ENCODE measurements around the gene NLGN1. TPM values are rescaled to one million over a fixed set of nuclear protein-coding genes. Genes with fewer than 3 reads are reported as not detected.

NLGN1 gene
- polyA plus RNA-seq, 2 of the 4 experiments (the other 2 are of a cell fraction), result not detected

DNA sequence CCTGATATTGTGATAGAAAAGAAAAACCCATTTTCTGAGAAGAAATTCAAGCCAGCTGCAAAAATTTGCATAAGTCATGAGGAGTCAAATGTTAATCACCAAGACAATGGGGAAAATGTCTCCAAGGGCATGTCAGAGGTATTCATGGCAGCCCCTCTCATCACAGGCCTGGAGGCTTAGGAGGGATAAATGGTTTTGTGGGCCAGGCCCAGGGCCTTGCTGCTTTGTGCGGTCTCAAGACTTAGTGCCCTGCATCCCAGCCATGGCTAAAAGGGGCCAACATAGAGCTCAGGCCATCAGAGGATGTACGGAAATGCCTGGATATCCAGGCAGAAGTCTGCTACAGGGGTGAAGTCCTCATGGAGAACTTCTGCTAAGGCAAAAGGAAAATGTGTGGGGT is 631.1 kb downstream of the NLGN1 start:
- ChIA-PET CTCF (no interaction called here), POLR2A (no interaction called here)
- WGBS (ENCODE audit: missing lambda C conversion rate), result no CpG with 5 or more reads among the region's 2 CpGs
- DNase-seq (ENCODE audit: low read depth in 1 of 2, low spot score in 1 of 2), result no peak
- no peak for TF ChIP-seq TFCP2L1 (CRISPR knock-in tag; IDR thresholded peaks at IDR 0.05)
- no peak for TF ChIP-seq E2F6 (IDR thresholded peaks at IDR 0.05; ENCODE audit: borderline replicate concordance, low read depth)
- TF ChIP-seq FOSL2 (IDR thresholded peaks at IDR 0.05), result no peak
- TF ChIP-seq FOSL2 (CRISPR knock-in tag; IDR thresholded peaks at IDR 0.05), result no peak
- TF ChIP-seq, protein P1, sequence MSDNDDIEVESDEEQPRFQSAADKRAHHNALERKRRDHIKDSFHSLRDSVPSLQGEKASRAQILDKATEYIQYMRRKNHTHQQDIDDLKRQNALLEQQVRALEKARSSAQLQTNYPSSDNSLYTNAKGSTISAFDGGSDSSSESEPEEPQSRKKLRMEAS (IDR thresholded peaks at IDR 0.05), result no peak
- TF ChIP-seq CHD4 (IDR thresholded peaks at IDR 0.05; ENCODE audit: borderline replicate concordance), result no peak
- TF ChIP-seq FOXS1 (CRISPR knock-in tag; IDR thresholded peaks at IDR 0.05), result no peak
- no peak for TF ChIP-seq HEYL (CRISPR knock-in tag; IDR thresholded peaks at IDR 0.05)
- TF ChIP-seq SMC3 (IDR thresholded peaks at IDR 0.05), result no peak
- TF ChIP-seq HES2 (IDR thresholded peaks at IDR 0.05), result no peak
- TF ChIP-seq NFE2L2 (conservative IDR thresholded peaks at IDR 0.05; ENCODE audit: low read length), result no peak
- H3K4me3 ChIP-seq, result no peak overlapping the region
- H3K4me2 ChIP-seq, result no peak overlapping the region
- ATAC-seq, result no peak
- H3K27ac ChIP-seq, result no peak overlapping the region
- no peaks in the 10 kb centered on the region for H3K9me3 ChIP-seq
- H3K4me1 ChIP-seq, result no peaks in the 10 kb centered on the region
- no peak for FAIRE-seq

DNA sequence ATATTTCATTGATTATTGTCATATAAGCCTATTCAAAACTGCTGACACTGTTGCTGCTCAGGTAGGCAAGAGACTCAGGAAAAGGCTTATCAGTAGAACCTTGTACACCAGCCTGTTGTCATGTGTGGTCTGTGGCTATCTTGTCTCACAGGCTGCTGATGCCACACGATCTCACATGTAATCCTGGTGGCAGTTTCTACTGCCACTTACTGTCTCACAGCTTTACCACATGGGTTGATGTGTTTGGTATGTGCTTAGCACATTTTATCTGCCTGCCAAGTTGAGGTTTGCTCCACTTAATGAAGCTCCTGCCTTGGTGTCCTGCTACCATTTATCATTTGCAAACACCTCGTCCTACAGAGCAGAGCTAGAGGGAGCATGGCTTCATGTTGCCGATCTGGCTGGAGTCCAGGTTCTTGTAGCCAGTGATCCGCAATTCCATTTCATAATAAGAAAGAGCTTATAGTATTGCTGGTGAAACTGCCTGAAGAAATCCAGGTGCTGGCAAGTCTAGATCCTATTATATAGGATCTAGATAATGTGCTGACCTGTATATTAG is 637.9 kb downstream of the NLGN1 start:
- FAIRE-seq (no peak), DNase-seq (ENCODE audit: low read depth in 1 of 2, low spot score in 1 of 2) (no peak), ATAC-seq (no peak)
- CTCF ChIA-PET, result no interaction called here
- Histone ChIP-seq H3K27ac (no peak overlapping the region), H3K9me3 (no peaks in the 10 kb centered on the region), H3K4me2 (no peak overlapping the region), H3K4me3 (no peak overlapping the region), H3K4me1 (no peaks in the 10 kb centered on the region)
- POLR2A ChIA-PET, result no interaction called here
- 4% methylated on average over 4 of the region's 4 CpGs for WGBS (ENCODE audit: missing lambda C conversion rate)
- TF ChIP-seq RARB (CRISPR knock-in tag; IDR thresholded peaks at IDR 0.05) (no peak), ZFP36 (IDR thresholded peaks at IDR 0.05; ENCODE audit: borderline replicate concordance, partially characterized antibody) (no peak), PBX3 (IDR thresholded peaks at IDR 0.05) (no peak), JUN (IDR thresholded peaks at IDR 0.05) (no peak), HOXB5 (CRISPR knock-in tag; IDR thresholded peaks at IDR 0.05) (no peak), TP53 (CRISPR knock-in tag; IDR thresholded peaks at IDR 0.05) (no peak), CEBPB (IDR thresholded peaks at IDR 0.05) (no peak), FOXS1 (CRISPR knock-in tag; IDR thresholded peaks at IDR 0.05) (no peak)

GRCh38 chr3:174046311-174046710 is 648.8 kb downstream of the NLGN1 start:
- H3K4me2 ChIP-seq, result no peak overlapping the region
- ChIA-PET POLR2A (no interaction called here), CTCF (no interaction called here)
- no peaks in the 10 kb centered on the region for H3K9me3 ChIP-seq
- no peaks in the 10 kb centered on the region for H3K4me1 ChIP-seq
- no peak overlapping the region for H3K4me3 ChIP-seq
- ATAC-seq (no peak), FAIRE-seq (no peak), DNase-seq (ENCODE audit: low read depth in 1 of 2, low spot score in 1 of 2) (no peak)
- no peak overlapping the region for H3K27ac ChIP-seq
- TF ChIP-seq BHLHE40 (IDR thresholded peaks at IDR 0.05; ENCODE audit: low read depth, low read length), result no peak
- no peak for TF ChIP-seq RNF2 (IDR thresholded peaks at IDR 0.05; ENCODE audit: borderline replicate concordance, low read depth)
- TF ChIP-seq ESRRA (IDR thresholded peaks at IDR 0.05; ENCODE audit: borderline replicate concordance, low read length), result no peak
- TF ChIP-seq USF2 (IDR thresholded peaks at IDR 0.05), result no peak
- TF ChIP-seq ZSCAN20 (CRISPR knock-in tag; IDR thresholded peaks at IDR 0.05), result no peak
- TF ChIP-seq, protein P2, sequence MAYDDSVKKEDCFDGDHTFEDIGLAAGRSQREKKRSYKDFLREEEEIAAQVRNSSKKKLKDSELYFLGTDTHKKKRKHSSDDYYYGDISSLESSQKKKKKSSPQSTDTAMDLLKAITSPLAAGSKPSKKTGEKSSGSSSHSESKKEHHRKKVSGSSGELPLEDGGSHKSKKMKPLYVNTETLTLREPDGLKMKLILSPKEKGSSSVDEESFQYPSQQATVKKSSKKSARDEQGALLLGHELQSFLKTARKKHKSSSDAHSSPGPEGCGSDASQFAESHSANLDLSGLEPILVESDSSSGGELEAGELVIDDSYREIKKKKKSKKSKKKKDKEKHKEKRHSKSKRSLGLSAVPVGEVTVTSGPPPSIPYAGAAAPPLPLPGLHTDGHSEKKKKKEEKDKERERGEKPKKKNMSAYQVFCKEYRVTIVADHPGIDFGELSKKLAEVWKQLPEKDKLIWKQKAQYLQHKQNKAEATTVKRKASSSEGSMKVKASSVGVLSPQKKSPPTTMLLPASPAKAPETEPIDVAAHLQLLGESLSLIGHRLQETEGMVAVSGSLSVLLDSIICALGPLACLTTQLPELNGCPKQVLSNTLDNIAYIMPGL (CRISPR knock-in tag; IDR thresholded peaks at IDR 0.05; ENCODE audit: borderline replicate concordance), result no peak
- no peak for TF ChIP-seq CHD2 (IDR thresholded peaks at IDR 0.05; ENCODE audit: low read length, partially characterized antibody)
- no peak for TF ChIP-seq HDAC2 (IDR thresholded peaks at IDR 0.05)
- no peak for TF ChIP-seq NPAS2 (CRISPR knock-in tag; IDR thresholded peaks at IDR 0.05; ENCODE audit: borderline replicate concordance)
- no peak for TF ChIP-seq PBX3 (IDR thresholded peaks at IDR 0.05)
- TF ChIP-seq HEYL (CRISPR knock-in tag; IDR thresholded peaks at IDR 0.05), result no peak
- TF ChIP-seq NR3C1 (IDR thresholded peaks at IDR 0.05), result no peak
- TF ChIP-seq JUN (IDR thresholded peaks at IDR 0.05), result no peak
- no peak for TF ChIP-seq NFE2L2 (conservative IDR thresholded peaks at IDR 0.05; ENCODE audit: low read length)
- no peak for TF ChIP-seq PHF8 (IDR thresholded peaks at IDR 0.05; ENCODE audit: borderline replicate concordance, low read depth)
